GM12801 (cell line): ENCODE results near the gene CATSPERE.

Experiments
- TF ChIP-seq, protein P1 (sequence below): IDR thresholded peaks from one replicate; pipeline ENCODE4 v1.5.1; 2011; ENCODE audit warnings: control low read depth; ENCODE audit not compliant: insufficient read length; ENCODE audit errors: extremely low read depth

CATSPERE gene, protein sequence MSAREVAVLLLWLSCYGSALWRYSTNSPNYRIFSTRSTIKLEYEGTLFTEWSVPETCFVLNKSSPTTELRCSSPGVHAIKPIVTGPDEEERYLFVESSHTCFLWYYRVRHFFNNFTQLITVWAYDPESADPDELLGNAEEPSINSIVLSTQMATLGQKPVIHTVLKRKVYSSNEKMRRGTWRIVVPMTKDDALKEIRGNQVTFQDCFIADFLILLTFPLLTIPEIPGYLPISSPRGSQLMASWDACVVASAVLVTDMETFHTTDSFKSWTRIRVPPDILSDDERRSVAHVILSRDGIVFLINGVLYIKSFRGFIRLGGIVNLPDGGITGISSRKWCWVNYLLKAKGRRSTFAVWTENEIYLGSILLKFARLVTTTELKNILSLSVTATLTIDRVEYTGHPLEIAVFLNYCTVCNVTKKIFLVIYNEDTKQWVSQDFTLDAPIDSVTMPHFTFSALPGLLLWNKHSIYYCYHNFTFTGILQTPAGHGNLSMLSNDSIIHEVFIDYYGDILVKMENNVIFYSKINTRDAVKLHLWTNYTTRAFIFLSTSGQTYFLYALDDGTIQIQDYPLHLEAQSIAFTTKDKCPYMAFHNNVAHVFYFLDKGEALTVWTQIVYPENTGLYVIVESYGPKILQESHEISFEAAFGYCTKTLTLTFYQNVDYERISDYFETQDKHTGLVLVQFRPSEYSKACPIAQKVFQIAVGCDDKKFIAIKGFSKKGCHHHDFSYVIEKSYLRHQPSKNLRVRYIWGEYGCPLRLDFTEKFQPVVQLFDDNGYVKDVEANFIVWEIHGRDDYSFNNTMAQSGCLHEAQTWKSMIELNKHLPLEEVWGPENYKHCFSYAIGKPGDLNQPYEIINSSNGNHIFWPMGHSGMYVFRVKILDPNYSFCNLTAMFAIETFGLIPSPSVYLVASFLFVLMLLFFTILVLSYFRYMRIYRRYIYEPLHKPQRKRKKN

DNA sequence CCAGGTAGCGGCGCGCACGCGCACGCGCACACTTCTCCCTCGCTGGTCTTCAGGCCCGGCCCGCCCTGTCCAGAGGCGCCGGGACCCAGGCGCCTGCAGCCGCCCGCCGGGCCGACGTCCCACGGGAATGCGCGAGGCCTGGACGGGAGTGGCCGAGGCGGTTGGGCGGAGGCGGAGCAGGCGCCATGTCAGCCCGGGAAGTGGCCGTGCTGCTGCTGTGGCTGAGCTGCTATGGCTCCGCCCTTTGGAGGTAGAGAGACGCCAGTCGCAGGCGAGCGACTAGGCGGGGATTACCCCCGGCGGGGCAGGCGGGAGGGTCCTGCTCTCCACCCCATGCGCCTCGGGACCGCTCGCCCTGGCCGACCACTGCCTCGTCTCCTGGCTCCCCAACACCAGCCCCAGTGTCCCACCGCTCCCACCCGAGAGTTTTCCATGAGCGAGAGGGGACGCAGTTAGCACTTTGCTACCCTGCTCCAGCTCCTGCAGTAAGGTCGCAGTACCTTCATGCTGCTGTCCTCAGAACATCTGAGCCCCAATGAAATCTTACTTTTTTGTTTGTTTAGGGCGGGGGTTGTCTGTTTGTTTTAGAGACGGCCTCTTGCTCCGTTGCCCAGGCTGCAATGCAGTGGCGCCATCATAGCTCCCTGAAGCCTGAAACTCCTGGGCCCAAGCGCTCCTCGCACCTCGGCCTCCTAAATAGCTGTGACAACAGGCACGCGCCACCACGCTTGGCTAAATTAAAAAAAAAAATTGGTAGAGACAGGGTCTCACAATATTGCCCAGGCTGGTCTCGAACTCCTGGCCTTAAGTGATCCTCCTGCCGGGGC is at the start of gene CATSPERE:
CATSPERE (plus strand) TSS at position 29 of the 827 bp plus-strand sequence; CDS start at position 186, 157 bp downstream.
- TF ChIP-seq, protein P1, sequence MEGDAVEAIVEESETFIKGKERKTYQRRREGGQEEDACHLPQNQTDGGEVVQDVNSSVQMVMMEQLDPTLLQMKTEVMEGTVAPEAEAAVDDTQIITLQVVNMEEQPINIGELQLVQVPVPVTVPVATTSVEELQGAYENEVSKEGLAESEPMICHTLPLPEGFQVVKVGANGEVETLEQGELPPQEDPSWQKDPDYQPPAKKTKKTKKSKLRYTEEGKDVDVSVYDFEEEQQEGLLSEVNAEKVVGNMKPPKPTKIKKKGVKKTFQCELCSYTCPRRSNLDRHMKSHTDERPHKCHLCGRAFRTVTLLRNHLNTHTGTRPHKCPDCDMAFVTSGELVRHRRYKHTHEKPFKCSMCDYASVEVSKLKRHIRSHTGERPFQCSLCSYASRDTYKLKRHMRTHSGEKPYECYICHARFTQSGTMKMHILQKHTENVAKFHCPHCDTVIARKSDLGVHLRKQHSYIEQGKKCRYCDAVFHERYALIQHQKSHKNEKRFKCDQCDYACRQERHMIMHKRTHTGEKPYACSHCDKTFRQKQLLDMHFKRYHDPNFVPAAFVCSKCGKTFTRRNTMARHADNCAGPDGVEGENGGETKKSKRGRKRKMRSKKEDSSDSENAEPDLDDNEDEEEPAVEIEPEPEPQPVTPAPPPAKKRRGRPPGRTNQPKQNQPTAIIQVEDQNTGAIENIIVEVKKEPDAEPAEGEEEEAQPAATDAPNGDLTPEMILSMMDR = no peak

DNA sequence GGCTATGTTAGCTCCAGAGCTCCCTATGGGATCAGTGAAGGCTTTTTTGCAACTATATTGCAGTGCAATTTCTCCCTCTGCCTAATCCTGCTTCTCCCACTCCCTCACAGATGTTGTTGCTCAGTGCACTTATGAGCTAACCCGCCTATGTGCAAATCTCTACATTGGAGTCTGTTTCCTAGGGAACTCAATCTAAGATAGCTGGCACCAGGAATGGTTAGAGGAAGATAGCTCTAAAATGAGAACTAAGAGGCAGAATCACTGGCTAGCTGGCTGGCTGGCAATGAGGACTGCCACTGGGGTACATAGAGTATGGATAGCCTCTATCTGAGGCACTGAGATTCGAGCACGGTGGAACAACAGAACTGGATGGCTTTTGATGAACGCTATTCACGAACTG is 48.9 kb upstream of the CATSPERE start:
- TF ChIP-seq, protein P1 = no peak

DNA sequence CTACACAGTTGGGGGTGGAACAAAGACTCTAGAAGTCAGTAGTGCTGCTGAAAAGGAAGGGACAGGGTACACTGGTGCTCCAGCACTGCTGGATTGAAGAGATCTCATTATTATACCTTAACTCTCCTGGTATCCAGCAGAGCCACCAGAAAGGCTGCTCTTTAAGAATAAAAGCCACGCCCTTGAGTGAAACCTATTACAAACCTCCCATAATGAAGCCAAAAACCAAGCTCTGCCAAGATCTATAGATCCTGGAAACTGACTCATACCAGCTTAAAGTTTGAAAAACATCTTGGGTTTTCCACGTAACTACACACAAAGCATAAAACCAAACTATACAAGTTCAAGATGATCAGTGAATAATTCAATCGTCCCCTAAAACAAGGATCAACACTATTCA is 47.3 kb upstream of the CATSPERE start:
- TF ChIP-seq, protein P1 = no peak

DNA sequence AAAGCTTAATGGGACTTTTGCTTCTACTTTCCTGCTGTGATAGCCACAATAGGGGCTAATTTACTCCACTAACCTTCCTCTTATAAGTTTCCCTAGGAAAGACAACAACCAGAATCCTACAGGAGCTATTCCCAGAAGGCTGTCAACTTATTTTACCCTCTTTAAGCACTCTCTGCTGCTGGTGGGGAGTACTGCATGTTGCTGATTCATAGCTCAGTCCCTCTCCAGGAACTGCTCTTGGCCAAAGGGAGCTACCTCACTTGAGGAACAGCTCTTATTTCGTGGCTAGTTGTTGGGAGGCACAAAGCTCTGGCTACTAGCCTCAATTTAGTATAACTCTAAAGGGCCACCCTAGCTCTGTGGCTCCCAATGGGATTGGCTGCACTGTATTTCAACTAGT is 46.5 kb upstream of the CATSPERE start:
- TF ChIP-seq, protein P1 = no peak

DNA sequence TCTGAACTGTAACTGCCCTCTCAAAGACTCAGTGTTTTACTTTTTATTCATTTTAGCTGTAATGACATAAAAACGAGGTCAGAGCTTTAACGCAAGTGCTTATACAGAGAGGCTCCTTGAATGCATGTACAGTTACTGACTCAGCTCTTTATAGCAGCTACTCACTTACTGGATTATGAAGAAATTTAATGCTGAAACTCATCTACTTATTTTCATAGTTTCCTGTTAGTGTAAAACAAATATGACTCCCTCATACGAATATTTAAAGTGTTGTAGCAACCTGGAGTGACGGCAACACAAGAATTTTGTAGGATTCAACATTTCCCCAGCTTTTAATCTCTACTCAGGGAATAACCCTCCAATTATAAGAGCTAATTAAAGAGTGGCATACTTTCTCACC is 42.0 kb upstream of the CATSPERE start:
- TF ChIP-seq, protein P1 = no peak

DNA sequence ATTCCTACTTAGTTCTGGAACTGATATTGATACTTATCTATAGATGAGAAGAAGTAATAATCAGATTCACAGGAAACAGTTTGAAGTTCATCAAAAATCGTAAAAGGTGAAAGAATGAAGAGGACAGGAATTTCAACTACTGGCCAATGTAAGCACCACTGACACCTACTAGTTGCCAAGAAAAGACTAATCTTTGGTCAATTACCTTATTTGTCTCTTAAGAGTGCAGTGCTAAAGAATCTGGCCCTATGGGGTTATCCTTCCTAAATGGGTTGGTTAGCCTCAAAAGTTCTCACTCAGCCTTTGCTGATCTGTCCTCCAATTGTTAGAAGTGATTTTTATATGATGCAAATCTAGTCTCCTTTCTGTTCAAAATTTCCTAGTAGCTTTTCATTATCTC is 38.9 kb upstream of the CATSPERE start:
- TF ChIP-seq, protein P1 = no peak
